RWPE1 (cell line): Measurements from ENCODE around the gene KRR1.
"Not testable (repeated sequence)": the region's sequence is repeated elsewhere in the genome, so short reads cannot be mapped to it uniquely, and the experiment has no call there.

Experiments
- CTCF ChIA-PET: fragments of 350-600 bp; sonication (Branson Sonifier 250); formaldehyde crosslinking; extraction: SDS; loops from one replicate; lab custom pipeline; 2021; lab: Yijun Ruan, JAX
- POLR2A ChIA-PET: fragments of 400-600 bp; formaldehyde crosslinking; extraction: SDS; loops from one replicate; lab custom pipeline; 2020; ENCODE audit warnings: antibody characterized with exemption; ENCODE audit not compliant: low non-redundant PET; lab: Yijun Ruan, JAX
- DNase-seq: peaks from one replicate; pipeline ENCODE4 v3.0.0; 2012; ENCODE audit warnings: low spot score
- H3K27ac ChIP-seq: fragments of 450-650 bp; 2 replicates; pipeline ENCODE4 v1.5.1; 2017
- CTCF ChIP-seq: fragments of 450-650 bp; conservative IDR thresholded peaks from 2 replicates; pipeline ENCODE4 v1.5.1; 2017; ENCODE audit warnings: low read depth, mild to moderate bottlenecking

The KRR1 gene

GRCh38 chr12:75489613-75490210, 21.7 kb downstream of the KRR1 start:
- peak; percentile 54 for DNase-seq
- TF ChIP-seq CTCF, result no peak
- no peak overlapping the region for H3K27ac ChIP-seq
- CTCF ChIA-PET, result interaction anchor here (0.5 kb wide), 1 partner anchor 24 kb away, joined by 4 read pairs; no protein-coding TSS in a partner anchor
- POLR2A ChIA-PET, result no interaction called here

DNA sequence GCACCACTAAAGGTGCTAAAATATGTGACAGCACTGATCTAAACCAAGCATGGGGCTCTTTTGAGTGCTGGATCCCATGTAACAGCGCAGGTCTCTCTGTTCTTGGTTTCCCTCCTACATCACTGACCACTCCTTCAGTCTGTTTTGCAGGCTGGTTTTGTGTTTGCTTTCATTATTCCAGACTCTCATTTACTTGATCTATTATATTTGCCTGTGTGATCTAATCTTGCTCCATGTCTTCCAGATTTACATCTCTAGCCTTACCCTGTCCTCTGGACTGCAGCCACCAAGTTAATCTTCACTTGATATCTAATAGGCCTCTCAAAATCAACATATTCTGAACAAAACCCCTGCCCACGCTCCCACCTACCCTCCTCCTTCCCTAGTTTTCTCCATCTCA, 22.2 kb downstream of the KRR1 start:
- H3K27ac ChIP-seq, result no peak overlapping the region
- ChIA-PET POLR2A (no interaction called here), CTCF (interaction anchor here (0.6 kb wide), 1 partner anchor 331 kb away, joined by 9 read pairs; no protein-coding TSS in a partner anchor)
- no peak for DNase-seq
- TF ChIP-seq CTCF, result no peak

DNA sequence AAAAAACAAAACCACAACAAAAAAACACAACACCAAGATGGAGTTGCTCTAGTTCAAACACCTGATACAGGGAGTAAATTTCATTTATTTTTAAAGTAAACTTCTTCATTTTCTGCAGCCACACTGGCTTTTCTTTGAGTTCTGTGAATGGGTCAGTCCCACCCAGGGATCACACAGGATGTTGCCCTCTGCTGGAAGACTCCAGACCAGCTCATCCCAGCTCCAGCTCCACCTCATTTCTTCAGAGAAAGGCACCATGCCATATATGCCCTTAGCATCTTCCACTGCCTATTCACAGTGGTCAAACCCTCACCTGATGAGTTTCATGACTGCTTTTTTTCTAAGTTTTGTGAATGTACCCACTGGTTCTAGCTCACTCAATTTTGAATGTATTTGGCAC, 22.9 kb downstream of the KRR1 start:
- no peak for DNase-seq
- TF ChIP-seq CTCF, result no peak
- ChIA-PET POLR2A (no interaction called here), CTCF (interaction anchor here (0.6 kb wide), 1 partner anchor 332 kb away, joined by 9 read pairs; no protein-coding TSS in a partner anchor)
- H3K27ac ChIP-seq, result no peak overlapping the region

GRCh38 chr12:75487308-75487707, 24.1 kb downstream of the KRR1 start:
- ChIA-PET CTCF (no interaction called here), POLR2A (no interaction called here)
- no peak for DNase-seq
- H3K27ac ChIP-seq, result no peak overlapping the region
- no peak for TF ChIP-seq CTCF

GRCh38 chr12:75484450-75484849, 27.0 kb downstream of the KRR1 start:
- H3K27ac ChIP-seq, DNase-seq, POLR2A ChIA-PET: not testable (repeated sequence)
- CTCF ChIA-PET, result interaction anchor here (0.7 to 1.3 kb wide), 4 partner anchors 11 to 795 kb away, joined by 3 to 4 read pairs (median 3); no protein-coding TSS in a partner anchor

- CTCF ChIA-PET, result no interaction called here
- no peak overlapping the region for H3K27ac ChIP-seq
Measured at GRCh38 chr12:75483431-75483830, 28.0 kb downstream of the KRR1 start.

More at GRCh38 chr12:75483431-75483830, 28.0 kb downstream of the KRR1 start:
- DNase-seq, result no peak
- no peak for TF ChIP-seq CTCF
- POLR2A ChIA-PET, result no interaction called here
